OCI-LY1 (cell line): Measurements from ENCODE around the gene MMAB.

Experiments
- EZH2 ChIP-seq: fragments of 200-600 bp; sonication (generic), shearing (Covaris generic); IDR thresholded peaks from 2 replicates; pipeline ENCODE4 v1.8.0; 2017; ENCODE audit warnings: borderline replicate concordance, mixed run types, mild to moderate bottlenecking, antibody characterized with exemption, low read length, moderate library complexity, mixed read lengths
- TF ChIP-seq, protein P1 (sequence below): fragments of 200-600 bp; sonication (generic), shearing (Covaris generic); IDR thresholded peaks from 2 replicates; pipeline ENCODE4 v1.5.1; 2017; ENCODE audit warnings: mild to moderate bottlenecking, antibody characterized with exemption, low read length, moderate library complexity, mixed read lengths

DNA sequence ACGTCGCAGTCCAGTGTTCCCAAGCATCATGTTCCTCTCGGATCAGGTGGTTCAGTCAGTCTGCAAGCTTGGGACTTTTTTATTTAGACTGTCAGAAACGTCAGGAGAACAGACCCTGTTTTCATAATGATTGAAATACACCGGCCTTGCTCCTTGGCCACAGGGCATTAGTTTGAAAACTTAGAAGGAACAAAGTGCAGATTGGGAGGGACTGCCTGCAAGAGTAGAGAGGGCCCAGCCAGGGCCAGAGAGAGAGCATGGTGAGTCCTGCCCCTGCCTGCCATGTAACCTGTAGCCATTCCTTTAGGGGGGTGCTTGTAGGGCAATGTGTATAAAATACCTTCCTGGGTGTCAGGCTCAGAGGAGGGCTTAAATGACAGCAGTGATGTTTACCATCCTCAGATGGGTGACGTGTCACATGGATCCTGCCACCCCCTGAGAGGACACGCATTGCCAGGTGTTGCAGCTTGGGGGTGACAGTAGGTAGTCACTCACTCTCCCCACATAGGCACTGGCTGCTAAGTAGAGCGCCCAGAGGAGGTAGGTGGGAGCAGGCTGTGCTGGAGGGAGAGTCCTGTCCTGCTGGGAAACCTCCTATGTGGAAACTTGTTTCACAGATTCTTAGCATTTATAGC, 45.7 kb downstream of the MMAB start:
- TF ChIP-seq, protein P1, sequence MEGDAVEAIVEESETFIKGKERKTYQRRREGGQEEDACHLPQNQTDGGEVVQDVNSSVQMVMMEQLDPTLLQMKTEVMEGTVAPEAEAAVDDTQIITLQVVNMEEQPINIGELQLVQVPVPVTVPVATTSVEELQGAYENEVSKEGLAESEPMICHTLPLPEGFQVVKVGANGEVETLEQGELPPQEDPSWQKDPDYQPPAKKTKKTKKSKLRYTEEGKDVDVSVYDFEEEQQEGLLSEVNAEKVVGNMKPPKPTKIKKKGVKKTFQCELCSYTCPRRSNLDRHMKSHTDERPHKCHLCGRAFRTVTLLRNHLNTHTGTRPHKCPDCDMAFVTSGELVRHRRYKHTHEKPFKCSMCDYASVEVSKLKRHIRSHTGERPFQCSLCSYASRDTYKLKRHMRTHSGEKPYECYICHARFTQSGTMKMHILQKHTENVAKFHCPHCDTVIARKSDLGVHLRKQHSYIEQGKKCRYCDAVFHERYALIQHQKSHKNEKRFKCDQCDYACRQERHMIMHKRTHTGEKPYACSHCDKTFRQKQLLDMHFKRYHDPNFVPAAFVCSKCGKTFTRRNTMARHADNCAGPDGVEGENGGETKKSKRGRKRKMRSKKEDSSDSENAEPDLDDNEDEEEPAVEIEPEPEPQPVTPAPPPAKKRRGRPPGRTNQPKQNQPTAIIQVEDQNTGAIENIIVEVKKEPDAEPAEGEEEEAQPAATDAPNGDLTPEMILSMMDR = no peak
- no peak for TF ChIP-seq EZH2
